ENCODE data around the gene BMP6.

Gene BMP6

GRCh38 chr6:7909323-7910276 is 183.7 kb downstream of the BMP6 start:
- peak; percentile 9 to 34 for DNase-seq

- no peak for DNase-seq
Measured at GRCh38 chr6:7910298-7910653, 184.4 kb downstream of the BMP6 start.

GRCh38 chr6:7910654-7911344 is 184.9 kb downstream of the BMP6 start, which contains the start of gene TXNDC5:
TSS of gene TXNDC5 (minus strand) at chr6:7910788. CDS start at chr6:7910776, 12 bp downstream.
- DNase-seq = peak; percentile 50 to 68

GRCh38 chr6:7911345-7911725 is 185.4 kb downstream of the BMP6 start:
- DNase-seq = peak in 1 of 2 experiments; percentile 6

DNA sequence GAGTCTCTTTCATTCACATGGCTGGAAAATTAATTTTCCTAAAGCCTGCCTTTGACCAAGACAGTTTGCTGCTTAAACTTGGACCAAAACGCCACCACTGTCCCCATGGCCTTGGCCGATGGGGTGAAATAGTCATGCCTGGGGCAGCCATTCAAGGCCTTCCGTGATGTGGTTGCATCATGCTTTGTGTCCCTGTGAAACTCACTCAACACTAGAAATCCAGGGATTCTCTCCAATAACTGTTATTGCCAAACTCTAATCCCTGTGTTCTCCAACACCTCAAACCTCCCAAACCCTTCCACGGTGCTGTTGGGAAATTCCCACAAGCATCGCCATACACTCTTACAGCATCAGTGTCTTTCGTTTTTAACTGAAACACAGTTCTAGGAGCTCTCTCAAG is 186.1 kb downstream of the BMP6 start:
- no peak for DNase-seq

DNA sequence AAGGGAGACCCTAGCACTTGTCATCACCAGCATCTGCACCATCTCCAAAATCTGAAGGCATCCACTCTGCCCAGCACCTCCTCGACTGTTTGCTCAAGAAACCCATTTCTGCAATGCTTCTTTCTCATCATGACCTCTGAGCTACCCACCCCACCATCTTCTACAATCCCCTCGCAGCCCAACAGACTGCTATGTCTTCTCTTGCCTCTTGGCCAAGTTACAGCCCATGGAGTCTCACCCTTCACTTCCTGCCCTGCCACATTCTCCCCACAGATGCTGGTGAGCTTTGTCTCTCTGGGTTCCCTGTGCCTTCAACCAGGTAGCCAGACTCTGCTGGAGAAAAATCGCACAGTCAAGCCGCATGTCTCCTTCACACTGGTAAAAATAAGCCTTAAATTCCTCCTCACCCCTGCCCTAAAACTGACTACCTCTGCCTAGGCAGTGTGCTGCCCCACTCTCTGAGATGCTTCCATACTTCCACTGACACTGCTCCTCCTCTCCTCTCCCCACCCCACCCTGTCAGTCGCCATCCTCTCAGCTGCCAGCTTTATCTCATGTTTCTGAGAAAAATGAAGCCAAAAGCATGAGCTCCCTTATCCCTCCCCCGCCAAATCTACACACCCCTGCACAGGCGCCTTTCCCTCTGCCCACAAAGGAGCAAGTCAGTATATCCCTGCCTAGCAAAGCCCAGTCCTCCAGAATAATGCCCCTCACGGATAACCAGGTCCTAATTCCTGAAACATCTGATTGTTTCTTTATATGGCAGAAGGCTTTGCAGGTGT is 187.0 kb downstream of the BMP6 start:
- no peak for DNase-seq

DNA sequence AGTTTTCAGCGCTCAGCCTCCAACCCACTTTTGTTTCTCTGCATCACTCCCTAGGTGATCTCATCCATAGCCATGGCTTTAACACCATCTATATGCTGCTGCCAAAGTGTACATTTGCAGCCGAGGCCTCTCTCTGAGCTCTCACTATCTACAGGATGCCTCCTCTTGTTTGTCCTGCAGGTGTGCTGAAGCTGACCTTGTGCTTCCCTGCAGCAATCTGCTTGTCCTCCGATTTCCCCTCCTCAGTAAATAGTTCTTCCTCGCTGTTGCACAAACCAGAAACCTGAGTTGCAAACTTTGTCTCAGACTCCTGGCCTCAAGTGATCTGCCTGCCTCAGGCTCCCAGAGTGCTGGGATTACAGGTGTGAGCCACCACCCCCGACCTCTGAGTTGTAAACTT is 188.4 kb downstream of the BMP6 start:
- no peak for DNase-seq

GRCh38 chr6:7914991-7915789 is 189.3 kb downstream of the BMP6 start:
- DNase-seq = no peak

DNA sequence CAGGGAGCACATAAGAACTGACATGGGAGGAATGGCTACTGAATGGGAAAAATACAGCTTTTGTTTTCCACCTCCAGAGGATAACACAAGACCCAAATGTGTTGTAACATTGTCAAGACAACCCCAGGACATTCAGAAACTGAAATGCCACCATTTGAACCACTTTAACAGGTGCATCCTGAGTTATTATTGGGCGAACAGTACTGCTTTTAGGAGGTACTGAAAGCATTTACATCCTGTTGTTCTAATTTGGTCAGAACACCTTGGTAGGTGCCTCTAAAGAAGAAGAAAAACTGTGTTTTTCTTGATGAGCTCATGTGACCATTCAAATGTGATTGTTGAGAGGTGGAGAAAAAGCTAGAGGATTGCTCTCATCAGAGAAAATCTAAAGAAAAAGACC is 191.1 kb downstream of the BMP6 start:
- no peak for DNase-seq

DNA sequence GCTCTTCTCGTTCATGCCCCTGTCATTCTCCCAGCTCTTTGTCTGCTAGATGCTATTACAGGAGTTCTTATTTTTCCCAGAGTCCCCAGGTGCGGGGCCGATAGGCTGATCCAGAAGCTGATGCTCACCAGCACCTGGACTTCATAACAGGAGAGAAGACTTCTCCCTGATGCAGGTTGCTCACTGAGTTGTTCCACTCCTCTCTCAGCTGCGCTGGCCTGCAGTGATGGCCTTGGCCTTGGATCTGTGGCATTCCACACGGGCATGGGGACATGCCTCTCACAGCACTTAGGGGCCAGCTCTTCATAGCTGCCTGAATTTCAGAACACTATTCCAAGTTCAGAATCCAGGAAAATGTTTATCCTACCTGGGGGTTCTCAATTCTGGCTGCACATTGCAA is 191.8 kb downstream of the BMP6 start:
- DNase-seq = no peak

- DNase-seq = no peak
Measured at GRCh38 chr6:7918403-7918802, 192.5 kb downstream of the BMP6 start.

DNA sequence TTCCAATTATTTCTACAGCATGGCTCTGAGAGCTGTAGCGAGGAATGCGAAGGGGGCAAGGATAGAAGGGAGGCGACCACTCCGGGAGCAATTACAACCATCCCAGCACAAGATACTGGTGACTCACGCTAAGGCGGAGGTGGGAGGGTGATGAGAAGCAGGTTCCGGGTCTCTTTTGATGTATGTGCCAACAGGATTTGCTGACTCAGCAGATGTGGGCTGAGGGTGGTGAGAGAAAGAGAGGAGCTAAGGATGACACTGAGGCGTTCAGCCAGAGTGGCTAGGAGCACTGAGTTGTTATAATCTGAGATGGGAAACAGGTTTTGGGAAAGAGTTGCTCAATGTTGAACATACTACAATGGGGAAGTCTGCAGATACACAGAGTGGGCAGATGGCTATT is 194.0 kb downstream of the BMP6 start:
- no peak for DNase-seq

GRCh38 chr6:7920425-7920824 is 194.5 kb downstream of the BMP6 start:
- no peak for DNase-seq

- no peak for DNase-seq
Measured at GRCh38 chr6:7921046-7921445, 195.1 kb downstream of the BMP6 start.

DNA sequence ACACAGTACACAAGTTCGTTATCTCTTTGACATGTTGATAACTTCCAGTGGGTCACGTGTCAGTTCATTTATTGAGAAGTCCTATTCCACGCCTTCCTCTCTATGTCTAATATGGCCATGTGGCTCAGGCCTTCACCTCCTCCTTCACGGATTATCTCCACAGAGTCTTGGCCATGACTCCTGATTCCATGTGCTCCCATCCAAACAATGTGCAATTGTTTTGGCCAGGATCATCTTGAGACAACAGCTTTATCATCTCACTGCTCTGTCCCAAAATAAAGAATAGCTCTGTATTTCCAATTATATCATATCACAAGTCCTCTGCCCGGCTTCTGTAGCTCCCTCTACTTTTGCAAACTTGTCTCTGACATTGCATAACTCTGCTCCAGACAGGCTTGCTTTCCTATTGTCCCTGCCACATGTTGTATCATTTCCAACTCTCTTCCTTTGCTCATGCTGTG is 195.8 kb downstream of the BMP6 start:
- DNase-seq = no peak

DNA sequence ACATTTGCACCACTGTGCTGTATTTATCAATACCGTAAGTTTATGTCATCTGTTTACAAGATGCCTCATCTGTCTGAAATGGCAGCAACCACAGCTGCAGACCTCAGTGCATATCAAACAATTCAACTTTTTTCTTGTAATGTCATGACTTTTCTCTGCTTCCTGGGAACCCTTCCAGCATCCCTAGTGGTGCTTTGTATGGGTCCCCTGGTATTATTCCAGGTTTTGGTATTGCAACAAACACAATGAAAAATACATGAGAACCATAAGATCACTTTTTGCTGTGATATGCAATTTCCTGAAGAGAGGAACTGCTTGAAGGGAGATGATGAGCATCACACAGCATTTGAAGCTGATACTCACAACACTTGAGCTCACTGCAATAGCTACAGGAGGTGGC is 196.7 kb downstream of the BMP6 start:
- no peak for DNase-seq

GRCh38 chr6:7924867-7925266 is 199.0 kb downstream of the BMP6 start:
- DNase-seq = no peak

Data from SHP77 (cell line).